Left forelimb (tissue), 1 donor: ENCODE results near the gene CDC42BPG.

Experiments used
- DNase-seq: peaks from one replicate; pipeline ENCODE4 v3.0.0-alpha.2; 2018; ENCODE audit warnings: low spot score

Gene CDC42BPG

DNA sequence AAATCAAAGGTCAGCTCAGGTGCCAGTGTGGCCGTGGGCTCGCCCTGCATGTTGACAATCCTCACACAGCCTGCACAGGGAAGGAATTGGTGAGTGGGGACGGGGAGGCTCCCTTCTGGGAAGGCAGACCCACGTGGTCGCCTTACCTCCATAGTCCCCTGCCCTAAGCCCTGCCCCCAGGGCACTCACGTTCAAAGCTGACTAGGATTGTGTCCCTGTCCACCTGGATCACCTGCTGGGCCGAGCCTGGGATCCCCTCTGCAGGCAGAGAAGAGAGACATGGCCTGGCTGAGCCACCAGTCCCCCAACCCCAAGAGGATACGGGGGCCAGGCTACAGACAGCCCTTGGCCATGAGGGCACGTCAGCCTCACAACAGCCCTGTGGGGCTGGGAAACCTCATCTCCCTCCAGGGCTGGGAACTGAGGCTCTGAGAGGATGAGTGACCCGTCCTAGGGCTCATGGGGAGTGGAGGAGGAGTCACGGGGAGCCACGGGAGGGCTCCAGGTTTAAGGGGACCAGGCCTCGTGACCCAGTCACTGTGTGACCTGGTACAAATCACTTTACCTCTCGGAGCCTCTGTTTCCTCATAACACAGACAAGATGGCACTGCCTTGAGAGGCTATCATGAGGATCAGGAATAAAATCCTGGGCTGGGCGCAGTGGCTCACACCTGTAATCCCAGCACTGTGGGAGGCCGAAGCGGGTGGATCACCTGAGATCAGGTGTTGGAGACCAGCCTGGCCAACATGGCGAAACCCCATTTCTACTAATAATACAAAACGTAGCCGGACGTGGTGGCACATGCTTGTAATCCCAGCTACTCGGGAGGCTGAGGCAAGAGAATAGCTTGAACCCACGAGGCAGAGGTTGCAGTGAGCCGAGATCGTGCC is 54.0 kb downstream of the CDC42BPG start:
- no peak for DNase-seq

DNA sequence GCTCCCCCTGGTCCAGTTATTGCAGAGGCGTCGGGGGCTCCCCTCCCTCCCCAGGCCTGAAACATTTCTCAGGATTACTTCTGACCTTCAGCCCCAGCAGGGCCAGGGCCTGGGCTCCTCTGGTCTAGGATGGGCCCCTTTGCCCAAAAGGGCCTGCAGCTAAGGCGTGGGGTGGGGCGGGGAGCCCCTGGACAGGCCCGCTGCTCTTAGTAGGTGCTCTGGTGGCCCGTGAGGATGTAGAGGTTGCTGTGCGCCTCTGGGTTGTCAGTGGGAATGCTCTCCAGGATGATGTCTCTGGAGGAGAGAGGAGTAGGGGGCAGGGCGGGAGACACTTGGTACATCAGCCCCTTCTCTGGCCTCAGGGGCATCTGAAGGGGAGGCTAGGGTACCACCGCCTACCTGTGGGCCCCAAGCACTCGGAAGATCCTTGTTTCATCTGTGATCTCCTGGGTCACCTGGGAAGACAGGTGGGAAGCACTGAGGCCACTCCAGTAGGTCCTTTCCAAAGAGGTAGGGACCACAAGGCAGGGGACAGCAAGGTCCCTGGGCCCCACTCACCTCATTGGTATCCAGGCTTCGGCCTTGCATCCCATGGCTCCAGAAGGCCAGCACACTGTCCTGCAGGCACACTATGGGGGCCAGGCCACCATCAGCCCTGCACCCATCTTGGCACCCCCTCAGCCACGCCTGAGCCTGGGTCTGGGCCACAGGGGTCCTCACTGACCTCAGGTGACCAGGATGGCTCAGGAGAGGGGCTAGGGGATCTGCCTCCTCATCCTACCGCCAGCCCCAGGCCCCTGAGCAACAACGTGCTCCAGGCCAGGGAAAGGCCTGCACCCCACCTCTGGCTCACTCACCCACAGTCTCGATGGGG is 54.9 kb downstream of the CDC42BPG start:
- no peak for DNase-seq

DNA sequence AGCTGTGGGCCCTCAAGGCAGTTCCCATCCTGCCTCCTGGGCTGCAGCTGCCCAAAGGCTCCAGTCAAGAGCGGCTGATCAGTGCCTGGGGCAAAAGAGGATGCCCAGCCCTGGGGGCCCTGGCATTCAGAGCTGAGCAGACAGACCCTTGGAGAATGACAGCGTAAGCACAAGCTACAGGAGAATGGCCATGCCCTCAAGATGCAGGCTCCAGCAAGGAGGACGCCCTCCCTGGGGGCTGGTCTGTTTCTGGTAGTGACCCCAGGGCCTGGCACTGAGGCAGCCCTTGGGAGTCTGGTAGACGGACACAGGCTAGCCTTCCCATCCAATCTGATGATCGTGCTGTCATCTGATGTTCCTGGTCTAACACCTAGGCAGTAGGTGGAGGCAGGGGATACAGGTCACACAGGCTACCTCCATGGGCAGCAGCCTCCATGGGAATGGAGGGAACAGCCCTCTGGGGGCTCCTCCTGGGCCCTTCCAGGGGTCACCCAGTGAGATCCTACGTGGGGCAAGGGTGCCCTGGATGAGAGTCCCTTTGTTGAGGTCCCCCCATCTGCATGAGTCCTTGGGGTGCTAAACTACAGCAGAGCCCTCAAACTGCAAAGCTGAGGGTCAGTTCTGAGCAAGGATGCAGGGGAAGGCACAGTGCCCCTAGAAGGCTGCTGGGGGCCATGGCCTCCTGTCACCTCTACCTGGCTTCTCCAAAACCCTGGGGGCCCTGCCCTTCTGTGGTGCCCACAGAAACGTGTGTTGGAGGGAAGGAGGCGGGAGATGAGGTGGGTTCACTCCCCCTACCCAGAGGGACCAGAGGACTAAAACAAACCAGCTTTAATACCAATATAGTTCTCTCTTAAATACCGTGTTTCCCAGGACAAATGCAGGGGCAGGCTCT is 55.9 kb downstream of the CDC42BPG start:
- DNase-seq, result no peak

DNA sequence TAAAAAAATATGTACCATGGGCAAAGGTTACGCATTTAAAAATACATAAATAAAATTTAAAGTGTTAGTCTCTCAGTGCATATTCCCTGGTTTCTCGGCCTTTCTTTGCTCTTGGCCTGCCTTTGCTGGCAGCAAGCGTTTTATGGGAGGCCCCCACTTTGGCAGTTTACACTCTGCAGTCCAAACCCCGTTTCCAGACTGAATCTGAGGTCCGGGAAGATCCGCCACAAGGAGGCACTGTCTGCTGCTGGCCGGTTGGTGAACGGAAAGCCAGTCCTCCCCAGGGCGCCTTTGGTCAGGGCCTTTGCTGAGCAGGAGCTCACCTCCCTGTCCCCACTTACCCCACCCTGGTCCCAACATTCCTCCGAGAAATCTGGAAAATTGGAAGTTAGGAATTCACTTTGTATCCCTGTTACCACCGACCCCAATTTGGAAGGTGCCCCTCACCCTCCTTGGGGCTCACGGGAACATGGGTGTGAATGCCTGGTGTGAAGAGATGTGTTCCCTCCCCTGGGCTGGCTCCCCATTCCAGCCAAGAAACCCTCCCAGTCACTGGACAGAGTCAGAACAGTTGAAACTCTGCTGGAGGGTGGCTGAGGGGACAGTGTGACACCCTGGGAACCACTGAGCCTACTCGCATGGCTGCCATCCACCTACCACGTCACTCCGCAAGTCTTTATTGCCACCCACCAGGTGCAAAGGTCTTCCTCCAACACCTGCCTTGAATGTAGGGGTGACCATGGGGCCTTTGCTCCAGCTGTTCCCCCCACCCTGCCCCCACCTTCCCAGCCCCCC is 56.7 kb downstream of the CDC42BPG start:
- no peak for DNase-seq

DNA sequence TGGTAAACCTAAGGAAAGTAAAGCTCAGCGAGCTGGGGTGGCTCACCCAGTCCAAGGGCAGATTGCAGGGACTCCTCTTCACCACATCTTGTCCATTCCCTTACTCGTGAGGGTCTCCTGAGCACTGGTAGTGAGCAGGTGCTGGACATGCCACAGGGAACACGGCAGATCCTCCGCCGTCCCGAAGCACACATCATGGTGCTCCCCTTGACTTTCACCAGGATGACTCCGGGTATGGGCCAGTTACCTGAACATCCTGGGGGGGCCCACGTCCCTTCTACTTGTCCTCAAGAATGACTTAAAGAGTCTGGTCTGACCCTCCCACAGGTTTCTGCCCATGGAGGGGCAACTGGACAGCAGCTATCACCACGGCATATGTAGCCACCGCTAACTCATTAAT is 58.1 kb downstream of the CDC42BPG start:
- no peak for DNase-seq

DNA sequence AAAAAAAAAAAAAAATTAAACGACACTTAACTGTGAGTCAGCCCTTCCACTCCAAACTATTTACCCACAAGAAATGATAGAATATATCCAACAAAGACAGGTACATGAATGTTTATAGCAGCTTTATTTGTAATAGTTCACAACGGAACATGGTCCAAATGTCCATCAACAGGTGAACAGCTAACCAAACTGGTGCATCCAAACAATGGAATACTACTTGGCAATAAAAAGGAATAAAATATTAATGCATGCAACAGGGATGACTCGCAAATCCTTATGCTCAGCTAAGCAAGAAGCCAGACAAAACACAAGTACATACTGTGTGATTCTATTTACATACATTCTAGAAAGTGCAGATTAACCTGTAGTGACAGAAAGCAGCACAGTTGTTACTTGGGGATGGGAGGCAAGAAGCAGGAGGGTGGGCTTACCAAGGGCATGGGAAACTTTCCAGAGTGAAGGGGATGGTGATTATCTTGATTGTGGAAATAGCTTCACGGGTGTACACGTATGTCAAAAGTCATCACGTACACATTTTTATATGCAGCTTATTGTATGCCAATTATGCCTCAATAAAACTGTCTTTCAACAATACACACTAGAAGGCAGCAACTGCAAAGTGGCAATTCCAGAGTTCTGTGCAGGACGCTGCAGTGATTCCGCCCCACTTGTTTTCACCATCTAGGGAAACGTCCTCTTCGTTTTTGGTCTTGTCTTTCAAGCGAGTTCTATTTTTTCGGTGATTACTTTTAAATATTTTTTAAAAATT is 59.5 kb downstream of the CDC42BPG start:
- no peak for DNase-seq

DNA sequence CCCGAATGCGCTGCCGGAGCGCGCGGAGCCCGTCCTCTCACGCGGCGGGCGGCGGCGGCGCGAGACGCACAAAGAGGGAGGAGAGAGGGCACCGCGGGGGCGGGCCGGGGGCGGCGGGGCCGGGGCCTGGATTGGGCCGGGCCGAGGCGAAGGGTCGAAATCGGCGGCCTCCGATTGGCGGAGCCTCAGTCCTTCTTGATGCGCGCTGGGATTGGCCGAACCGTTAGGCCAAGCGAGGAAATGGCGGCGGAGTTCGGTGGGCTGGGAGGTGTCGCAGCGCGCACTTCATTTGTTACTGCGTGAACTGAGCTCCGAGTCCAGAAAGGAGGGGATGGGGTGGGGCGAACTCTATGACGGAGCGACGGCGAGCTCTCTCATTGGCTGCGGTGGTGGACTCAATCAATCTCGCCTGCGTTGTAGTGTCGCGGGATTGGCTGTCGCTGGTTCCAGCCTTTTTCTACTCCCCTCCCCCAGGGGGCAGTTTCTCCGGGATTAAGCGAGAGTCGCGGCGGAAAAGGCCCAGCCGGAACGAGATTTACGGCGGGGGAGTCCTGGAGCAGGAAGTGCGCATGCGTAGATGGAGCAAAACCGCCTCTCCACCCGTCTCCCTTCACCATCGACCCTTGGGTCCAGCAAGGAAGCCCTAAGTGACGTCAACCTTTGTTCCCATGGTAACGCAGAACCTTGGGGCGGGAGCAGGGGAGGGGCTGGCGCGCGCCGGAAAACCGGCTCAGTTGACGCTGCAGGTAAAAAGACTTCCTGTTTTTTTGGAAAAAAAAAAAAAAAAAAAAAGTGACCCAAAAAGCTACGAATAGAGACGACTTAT is 65.8 kb downstream of the CDC42BPG start, which contains the start of gene SF1:
Gene SF1 (minus strand): TSS at position 70 of the 826 bp plus-strand sequence. CDS start 150 bp downstream, outside the sequence.
- peak; percentile 99 for DNase-seq

DNA sequence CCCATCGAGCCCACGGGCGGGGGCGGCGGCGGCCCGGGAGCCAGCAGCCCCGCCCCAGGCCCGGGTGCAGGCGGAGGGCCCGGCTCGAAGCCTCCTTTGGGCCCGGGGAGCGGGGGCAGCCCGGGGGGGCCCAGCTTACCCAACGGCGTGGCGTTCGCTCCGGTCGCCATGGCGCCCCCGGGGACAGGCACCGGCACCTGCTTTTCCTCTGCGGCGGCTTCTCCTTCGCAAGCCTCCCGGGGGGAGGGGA is 66.3 kb downstream of the CDC42BPG start:
- no peak for DNase-seq

DNA sequence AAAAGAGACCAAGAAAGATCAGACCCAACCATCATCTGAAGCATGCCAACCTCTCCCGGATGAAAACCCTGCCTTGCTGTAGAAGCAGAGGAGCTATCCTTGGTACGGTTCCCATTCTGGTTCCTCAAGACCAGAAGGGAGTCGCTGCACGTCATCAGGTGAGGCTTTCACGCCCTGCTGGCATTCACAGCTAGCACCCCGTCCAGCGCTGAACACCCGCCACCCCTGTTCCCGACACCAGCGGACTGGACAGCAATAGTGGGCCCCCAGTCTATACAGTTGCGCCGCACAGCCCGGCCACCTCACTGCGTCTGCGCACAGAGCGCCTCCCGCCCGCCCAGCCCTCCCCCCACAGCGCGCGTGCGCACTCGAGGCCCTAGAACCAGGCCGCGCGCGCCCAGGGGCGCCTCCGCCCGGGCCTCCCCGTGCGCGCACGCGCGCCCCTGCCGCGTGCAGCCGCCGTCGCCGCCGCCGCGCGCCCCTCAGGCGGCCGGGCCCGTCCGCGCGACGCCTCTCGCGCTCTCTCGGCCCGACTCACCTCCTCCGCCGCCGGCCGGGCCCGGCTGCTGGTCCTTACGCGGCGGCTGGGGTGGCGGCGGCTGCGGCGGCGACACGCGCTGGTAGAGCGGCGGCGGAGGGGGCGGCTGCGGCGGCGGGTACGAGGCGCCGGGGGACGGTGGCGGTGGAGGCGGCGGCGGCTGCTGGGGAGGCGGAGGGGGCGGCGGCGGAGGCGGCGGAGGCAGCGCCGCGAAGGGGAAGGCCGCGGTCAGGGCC is 66.8 kb downstream of the CDC42BPG start:
- peak; percentile 92 for DNase-seq

DNA sequence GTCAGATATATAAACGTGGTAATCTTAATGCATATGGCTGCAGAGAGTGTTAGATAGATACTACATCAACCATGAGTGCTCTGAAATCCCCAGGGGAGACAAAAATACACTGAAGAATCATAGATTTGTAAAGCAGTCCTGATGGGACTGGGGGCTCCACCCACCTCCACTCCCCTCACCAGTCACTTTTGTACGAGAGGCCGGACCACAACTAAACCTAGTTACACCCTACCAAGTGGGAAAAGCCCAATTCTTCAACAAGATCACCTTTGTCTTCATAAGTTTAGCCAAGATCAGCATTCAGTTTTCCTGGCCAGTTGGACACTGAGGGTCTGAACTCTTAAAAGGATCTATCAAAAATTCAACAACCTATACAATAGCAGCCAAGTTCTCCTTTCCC is 67.6 kb downstream of the CDC42BPG start:
- no peak for DNase-seq

DNA sequence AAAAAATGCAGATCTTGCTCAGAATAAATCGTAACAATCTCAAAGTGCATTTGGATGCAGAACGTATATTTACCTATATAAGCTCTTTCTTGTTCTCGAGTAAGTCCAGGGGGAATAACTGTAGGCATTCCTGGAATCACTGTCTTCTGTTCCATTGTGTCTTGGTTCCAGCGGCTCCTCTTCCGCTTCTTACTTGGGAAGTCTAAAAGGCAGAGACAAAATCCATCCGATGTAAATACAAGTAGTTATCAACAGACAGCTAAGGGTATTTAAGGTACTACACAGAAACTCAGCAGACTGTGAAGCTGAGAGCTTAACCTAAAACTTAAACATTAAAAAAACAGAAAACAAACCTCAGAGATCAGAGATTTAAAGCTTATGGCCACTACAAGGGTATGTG is 68.0 kb downstream of the CDC42BPG start:
- DNase-seq, result no peak

DNA sequence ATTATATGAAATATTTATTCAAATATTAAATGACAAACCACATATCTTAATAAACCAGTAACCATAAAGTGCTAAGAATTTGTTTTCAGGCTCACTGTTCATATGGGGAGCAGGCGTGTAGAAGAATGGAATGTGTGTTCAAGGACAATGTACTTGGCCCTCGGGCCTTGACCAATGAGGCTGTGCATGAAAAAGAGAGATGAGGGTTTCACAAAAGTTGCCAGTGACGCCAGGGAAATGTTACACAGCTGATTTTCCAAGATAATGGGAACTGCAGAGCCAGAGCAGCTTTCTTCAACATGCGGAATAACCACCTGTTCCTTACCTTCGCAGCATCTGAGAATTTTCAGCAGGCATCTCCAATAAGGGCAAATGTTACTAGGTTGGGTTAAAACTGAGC is 70.3 kb downstream of the CDC42BPG start:
- no peak for DNase-seq
